Transverse colon (tissue), 4 donors: Measurements from ENCODE around the gene COX7A2L. TPM values are rescaled to one million over a fixed set of nuclear protein-coding genes. Genes with fewer than 3 reads are reported as not detected.
"Not testable (repeated sequence)": the region's sequence is repeated elsewhere in the genome, so short reads cannot be mapped to it uniquely, and the experiment has no call there.

Experiments used
- DNase-seq: peaks from one replicate; pipeline ENCODE4 v3.0.0-alpha.2; 2019
- H3K27ac ChIP-seq, 4 donors: fragments of 200-600 bp; sonication (generic); 2 replicates each; pipeline ENCODE4 v1.5.1; 2016 to 2018; ENCODE audit warnings: inconsistent platforms in 4 of 4
- H3K27me3 ChIP-seq: fragments of 200-600 bp; sonication (generic); 2 replicates; pipeline ENCODE4 v1.5.1; 2017; ENCODE audit warnings: inconsistent platforms
- H3K36me3 ChIP-seq, 4 donors: fragments of 200-600 bp; sonication (generic); 2 replicates each; pipeline ENCODE4 v1.5.1; 2017 to 2019; ENCODE audit warnings: inconsistent platforms in 4 of 4
- H3K4me1 ChIP-seq, 4 donors: fragments of 200-600 bp; sonication (generic); 2 replicates each; pipeline ENCODE4 v1.5.1; 2017 to 2020; ENCODE audit warnings: inconsistent platforms in 4 of 4
- H3K4me3 ChIP-seq, 4 donors: fragments of 200-600 bp; sonication (generic); 1 replicate in 1 of 4; 2 replicates in 3 of 4; pipeline versions ENCODE4 v1.5.1 to v1.6.1; 2017 to 2019; ENCODE audit warnings: inconsistent platforms in 4 of 4
- H3K9me3 ChIP-seq, 2 donors: fragments of 200-600 bp; sonication (generic); 2 replicates each; pipeline ENCODE4 v1.5.1; 2017 to 2019; ENCODE audit warnings: inconsistent platforms in 2 of 2
- CTCF ChIP-seq, 5 experiments: fragments of 200-600 bp in 3 of 5; fragments of 450-650 bp in 2 of 5; sonication (generic) in 3 of 5; IDR thresholded peaks; 1 replicate in 2 of 5; 2 replicates in 3 of 5; pipeline ENCODE4 v1.5.1; 2016 to 2017; ENCODE audit warnings: antibody characterized with exemption in 5 of 5, inconsistent platforms in 3 of 5, mild to moderate bottlenecking in 2 of 5, moderate library complexity in 1 of 5
- EP300 ChIP-seq: sonication (generic); formaldehyde crosslinking; IDR thresholded peaks from one replicate; pipeline ENCODE4 v1.6.1; 2017; ENCODE audit warnings: antibody characterized with exemption, low read depth
- POLR2A ChIP-seq: fragments of 450-650 bp; IDR thresholded peaks from one replicate; pipeline ENCODE4 v1.6.1; 2016; ENCODE audit warnings: antibody characterized with exemption, mild to moderate bottlenecking, moderate library complexity
- POLR2AphosphoS5 ChIP-seq, 3 donors: sonication (generic); formaldehyde crosslinking; IDR thresholded peaks; one replicate each; pipeline ENCODE4 v1.6.1; 2016; ENCODE audit warnings: antibody characterized with exemption in 3 of 3
- WGBS, 2 donors: methylation state at CpG; one replicate each; pipeline ENCODE4 v1.1.5; 2018; ENCODE audit warnings: low coverage in 1 of 2; 5-methylcytosine and 5-hydroxymethylcytosine counted together
- in situ Hi-C, 4 donors: fragments of 200-750 bp; cut with MboI; loops; one replicate each; pipeline versions ENCODE4 v1.15.0 to v1.15.1; 2017; ENCODE audit warnings: low sequenced_read_pairs in 3 of 4, low pct_ligation_motif_present in 1 of 4, low pct_unique_long_range_greater_than_20kb in 1 of 4
- intact Hi-C: fragments of 100-400 bp; cut with DNase I; formaldehyde crosslinking; loops from one replicate; pipeline ENCODE4 v1.15.1; 2023; ENCODE audit warnings: low total_unique reads
- total RNA-seq, 4 donors: library from RNA; depleted of rRNA; stranded (reverse); fragments of >200 nt; gene quantifications; one replicate each; pipeline ENCODE4 v1.1.0, GENCODE V29; 2016

Gene COX7A2L
- total RNA-seq, 4 donors from 2014 or later = 12.3 to 180 (median 152) TPM

GRCh38 chr2:42401773-42402172 lies 40.8 kb upstream of the COX7A2L start:
- in situ Hi-C loops (no loop called here), intact Hi-C loops (no loop called here)
- TF ChIP-seq POLR2AphosphoS5 (IDR thresholded peaks at IDR 0.05) (no peak), EP300 (no peak), POLR2A (no peak), CTCF (IDR thresholded peaks at IDR 0.05) (no peak)
- no peaks in the 10 kb centered on the region for H3K36me3 ChIP-seq
- H3K4me1 ChIP-seq = no peaks in the 10 kb centered on the region
- no peak for DNase-seq
- H3K27ac ChIP-seq = no peak overlapping the region
- H3K4me3 ChIP-seq = no peak overlapping the region
- no peaks in the 10 kb centered on the region for H3K9me3 ChIP-seq
- 89 to 95% methylated on average over 2 to 6 of the region's 6 CpGs for WGBS, 2 donors
- no peaks in the 10 kb centered on the region for H3K27me3 ChIP-seq

GRCh38 chr2:42398052-42398451 lies 37.0 kb upstream of the COX7A2L start:
- H3K27ac ChIP-seq, intact Hi-C loops, H3K9me3 ChIP-seq, H3K4me3 ChIP-seq, H3K36me3 ChIP-seq, H3K27me3 ChIP-seq, DNase-seq: not testable (repeated sequence)
- in situ Hi-C loops = loop anchor here in 1 of 4 donors (25.0 kb wide), 1 partner anchor 264 kb away; no protein-coding TSS in a partner anchor
- WGBS, 2 donors = 94 to 100% methylated on average over 1 to 11 of the region's 11 CpGs
- peaks cover 0 to 11% (median 5%) of the 10 kb centered on the region in 4 donors for H3K4me1 ChIP-seq

GRCh38 chr2:42393320-42393719 lies 32.3 kb upstream of the COX7A2L start:
- DNase-seq, H3K27ac ChIP-seq, intact Hi-C loops, H3K27me3 ChIP-seq, H3K36me3 ChIP-seq, H3K4me3 ChIP-seq, H3K9me3 ChIP-seq: not testable (repeated sequence)
- WGBS, 2 donors = 71 to 95% methylated on average over 3 of the region's 3 CpGs
- in situ Hi-C loops = loop anchor here in 1 of 4 donors (25.0 kb wide), 1 partner anchor 269 kb away; no protein-coding TSS in a partner anchor
- peaks cover 0 to 11% (median 5%) of the 10 kb centered on the region in 4 donors for H3K4me1 ChIP-seq

GRCh38 chr2:42392191-42392590 lies 31.2 kb upstream of the COX7A2L start:
- DNase-seq = no peak
- intact Hi-C loops (no loop called here), in situ Hi-C loops (loop anchor here in 1 of 4 donors (25.0 kb wide), 1 partner anchor 270 kb away; no protein-coding TSS in a partner anchor)
- no peak overlapping the region for H3K4me3 ChIP-seq
- peaks cover 0 to 11% (median 5%) of the 10 kb centered on the region in 4 donors for H3K4me1 ChIP-seq
- TF ChIP-seq EP300 (no peak), POLR2A (no peak)
- H3K27me3 ChIP-seq = no peaks in the 10 kb centered on the region
- no peak overlapping the region for H3K27ac ChIP-seq
- WGBS, 2 donors = 88 to 100% methylated on average over 1 of the region's 1 CpG
- no peaks in the 10 kb centered on the region for H3K9me3 ChIP-seq
- no peaks in the 10 kb centered on the region for H3K36me3 ChIP-seq

GRCh38 chr2:42390401-42390969 lies 29.5 kb upstream of the COX7A2L start:
- Histone ChIP-seq H3K9me3 (no peaks in the 10 kb centered on the region), H3K4me3 (no peak overlapping the region), H3K27ac (no peak overlapping the region), H3K4me1 (peaks cover 0 to 11% (median 5%) of the 10 kb centered on the region in 4 donors), H3K36me3 (no peaks in the 10 kb centered on the region), H3K27me3 (no peaks in the 10 kb centered on the region)
- WGBS, 2 donors = 82 to 88% methylated on average over 5 of the region's 5 CpGs
- DNase-seq = no peak
- TF ChIP-seq POLR2AphosphoS5 (IDR thresholded peaks at IDR 0.05) (no peak), EP300 (no peak), POLR2A (no peak), CTCF (IDR thresholded peaks at IDR 0.05) (no peak)
- intact Hi-C loops = no loop called here
- in situ Hi-C loops = loop anchor here in 1 of 4 donors (25.0 kb wide), 1 partner anchor 272 kb away; no protein-coding TSS in a partner anchor
